ENCODE data around the gene SMURF2.

DNA sequence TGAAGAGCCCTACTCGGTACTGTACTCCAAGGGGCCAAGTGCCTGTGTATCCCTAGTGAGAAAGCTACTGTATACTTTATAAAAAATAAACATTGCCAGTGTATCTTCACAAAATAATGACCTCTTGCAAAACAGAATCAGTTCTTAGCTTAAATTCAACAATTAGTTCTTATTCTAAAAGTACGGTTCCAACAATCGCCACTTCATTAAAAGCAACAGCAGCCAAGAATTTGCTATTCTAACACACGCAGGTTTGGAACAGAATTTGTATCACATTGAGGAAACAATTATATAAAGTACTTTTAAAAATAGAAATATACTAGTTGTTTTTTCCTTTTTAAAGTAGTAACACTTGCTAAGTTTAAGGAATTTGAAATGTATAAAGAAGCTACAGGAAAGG lies 106.8 kb downstream of the SMURF2 start:
- TF ChIP-seq ZC3H10 (CRISPR knock-in tag; IDR thresholded peaks at IDR 0.05) = no peak
- TF ChIP-seq BACH2 (CRISPR knock-in tag; IDR thresholded peaks at IDR 0.05; ENCODE audit: borderline replicate concordance) = no peak
- no peak for TF ChIP-seq ARNTL (CRISPR knock-in tag; IDR thresholded peaks at IDR 0.05; ENCODE audit: borderline replicate concordance, low read depth)
- TF ChIP-seq ZFP3 (CRISPR knock-in tag; IDR thresholded peaks at IDR 0.05) = no peak
- TF ChIP-seq, protein P1, sequence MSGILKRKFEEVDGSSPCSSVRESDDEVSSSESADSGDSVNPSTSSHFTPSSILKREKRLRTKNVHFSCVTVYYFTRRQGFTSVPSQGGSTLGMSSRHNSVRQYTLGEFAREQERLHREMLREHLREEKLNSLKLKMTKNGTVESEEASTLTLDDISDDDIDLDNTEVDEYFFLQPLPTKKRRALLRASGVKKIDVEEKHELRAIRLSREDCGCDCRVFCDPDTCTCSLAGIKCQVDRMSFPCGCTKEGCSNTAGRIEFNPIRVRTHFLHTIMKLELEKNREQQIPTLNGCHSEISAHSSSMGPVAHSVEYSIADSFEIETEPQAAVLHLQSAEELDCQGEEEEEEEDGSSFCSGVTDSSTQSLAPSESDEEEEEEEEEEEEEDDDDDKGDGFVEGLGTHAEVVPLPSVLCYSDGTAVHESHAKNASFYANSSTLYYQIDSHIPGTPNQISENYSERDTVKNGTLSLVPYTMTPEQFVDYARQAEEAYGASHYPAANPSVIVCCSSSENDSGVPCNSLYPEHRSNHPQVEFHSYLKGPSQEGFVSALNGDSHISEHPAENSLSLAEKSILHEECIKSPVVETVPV (CRISPR knock-in tag; IDR thresholded peaks at IDR 0.05) = no peak
- TF ChIP-seq, protein P2, sequence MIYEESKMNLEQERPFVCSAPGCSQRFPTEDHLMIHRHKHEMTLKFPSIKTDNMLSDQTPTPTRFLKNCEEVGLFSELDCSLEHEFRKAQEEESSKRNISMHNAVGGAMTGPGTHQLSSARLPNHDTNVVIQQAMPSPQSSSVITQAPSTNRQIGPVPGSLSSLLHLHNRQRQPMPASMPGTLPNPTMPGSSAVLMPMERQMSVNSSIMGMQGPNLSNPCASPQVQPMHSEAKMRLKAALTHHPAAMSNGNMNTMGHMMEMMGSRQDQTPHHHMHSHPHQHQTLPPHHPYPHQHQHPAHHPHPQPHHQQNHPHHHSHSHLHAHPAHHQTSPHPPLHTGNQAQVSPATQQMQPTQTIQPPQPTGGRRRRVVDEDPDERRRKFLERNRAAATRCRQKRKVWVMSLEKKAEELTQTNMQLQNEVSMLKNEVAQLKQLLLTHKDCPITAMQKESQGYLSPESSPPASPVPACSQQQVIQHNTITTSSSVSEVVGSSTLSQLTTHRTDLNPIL (CRISPR knock-in tag; IDR thresholded peaks at IDR 0.05; ENCODE audit: low read depth) = no peak
- TF ChIP-seq ZFP30 (CRISPR knock-in tag; IDR thresholded peaks at IDR 0.05) = no peak
- no peak for TF ChIP-seq RARB (CRISPR knock-in tag; IDR thresholded peaks at IDR 0.05)
- TF ChIP-seq ZNF565 (CRISPR knock-in tag; conservative IDR thresholded peaks at IDR 0.05; ENCODE audit: low read depth) = no peak
- TF ChIP-seq, protein P3, sequence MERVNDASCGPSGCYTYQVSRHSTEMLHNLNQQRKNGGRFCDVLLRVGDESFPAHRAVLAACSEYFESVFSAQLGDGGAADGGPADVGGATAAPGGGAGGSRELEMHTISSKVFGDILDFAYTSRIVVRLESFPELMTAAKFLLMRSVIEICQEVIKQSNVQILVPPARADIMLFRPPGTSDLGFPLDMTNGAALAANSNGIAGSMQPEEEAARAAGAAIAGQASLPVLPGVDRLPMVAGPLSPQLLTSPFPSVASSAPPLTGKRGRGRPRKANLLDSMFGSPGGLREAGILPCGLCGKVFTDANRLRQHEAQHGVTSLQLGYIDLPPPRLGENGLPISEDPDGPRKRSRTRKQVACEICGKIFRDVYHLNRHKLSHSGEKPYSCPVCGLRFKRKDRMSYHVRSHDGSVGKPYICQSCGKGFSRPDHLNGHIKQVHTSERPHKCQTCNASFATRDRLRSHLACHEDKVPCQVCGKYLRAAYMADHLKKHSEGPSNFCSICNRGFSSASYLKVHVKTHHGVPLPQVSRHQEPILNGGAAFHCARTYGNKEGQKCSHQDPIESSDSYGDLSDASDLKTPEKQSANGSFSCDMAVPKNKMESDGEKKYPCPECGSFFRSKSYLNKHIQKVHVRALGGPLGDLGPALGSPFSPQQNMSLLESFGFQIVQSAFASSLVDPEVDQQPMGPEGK (CRISPR knock-in tag; IDR thresholded peaks at IDR 0.05; ENCODE audit: borderline replicate concordance) = no peak
- TF ChIP-seq SNAI2 (CRISPR knock-in tag; IDR thresholded peaks at IDR 0.05) = no peak
- no peak for TF ChIP-seq CSDC2 (CRISPR knock-in tag; IDR thresholded peaks at IDR 0.05)
